GM19193 (cell line): Measurements from ENCODE around the gene P2RY12.

ENCODE experiments used
- POLR2A ChIP-seq: IDR thresholded peaks from 4 replicates; pipeline ENCODE4 v1.6.1; 2011; ENCODE audit not compliant: insufficient read depth, insufficient read length; ENCODE audit errors: extremely low read depth

The P2RY12 gene

DNA sequence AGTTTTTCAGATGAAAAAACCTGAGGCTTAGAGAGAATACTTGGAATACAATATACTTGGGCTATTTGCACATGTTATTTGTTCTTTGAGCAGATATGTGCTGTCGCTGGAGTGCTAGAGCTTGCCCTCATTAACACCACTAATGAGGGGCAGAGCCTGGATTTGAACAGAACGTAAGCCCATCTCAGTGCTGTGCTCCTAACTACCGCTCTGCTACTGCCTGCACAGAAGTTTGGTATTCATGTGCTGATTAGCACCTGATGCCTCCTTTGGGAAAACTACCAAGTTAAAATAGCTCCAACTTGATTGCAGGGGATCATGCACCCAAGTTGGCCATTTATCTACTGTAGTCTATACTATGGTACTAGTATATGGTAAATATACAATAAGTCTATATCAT is 71.6 kb downstream of the P2RY12 start:
- no peak for TF ChIP-seq POLR2A

DNA sequence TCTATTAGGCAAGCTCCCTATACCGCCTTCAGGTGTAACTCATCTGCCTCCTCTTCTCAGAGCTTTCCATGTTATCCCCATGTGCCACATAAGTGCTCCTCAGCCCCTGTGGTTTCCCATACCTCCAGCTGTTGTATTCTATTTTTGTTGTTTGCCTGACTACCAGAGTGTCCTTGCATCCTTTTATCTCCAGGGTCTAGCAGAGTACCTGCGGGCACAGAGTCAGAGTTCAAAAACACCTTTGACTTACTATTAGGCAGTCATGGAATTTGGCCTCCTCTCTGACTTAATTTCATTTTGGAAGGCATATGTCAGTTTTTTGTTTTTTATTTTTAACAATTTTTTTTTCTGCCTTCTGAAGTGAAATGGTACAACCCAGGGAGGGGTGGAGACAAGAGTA is 75.0 kb downstream of the P2RY12 start:
- no peak for TF ChIP-seq POLR2A

DNA sequence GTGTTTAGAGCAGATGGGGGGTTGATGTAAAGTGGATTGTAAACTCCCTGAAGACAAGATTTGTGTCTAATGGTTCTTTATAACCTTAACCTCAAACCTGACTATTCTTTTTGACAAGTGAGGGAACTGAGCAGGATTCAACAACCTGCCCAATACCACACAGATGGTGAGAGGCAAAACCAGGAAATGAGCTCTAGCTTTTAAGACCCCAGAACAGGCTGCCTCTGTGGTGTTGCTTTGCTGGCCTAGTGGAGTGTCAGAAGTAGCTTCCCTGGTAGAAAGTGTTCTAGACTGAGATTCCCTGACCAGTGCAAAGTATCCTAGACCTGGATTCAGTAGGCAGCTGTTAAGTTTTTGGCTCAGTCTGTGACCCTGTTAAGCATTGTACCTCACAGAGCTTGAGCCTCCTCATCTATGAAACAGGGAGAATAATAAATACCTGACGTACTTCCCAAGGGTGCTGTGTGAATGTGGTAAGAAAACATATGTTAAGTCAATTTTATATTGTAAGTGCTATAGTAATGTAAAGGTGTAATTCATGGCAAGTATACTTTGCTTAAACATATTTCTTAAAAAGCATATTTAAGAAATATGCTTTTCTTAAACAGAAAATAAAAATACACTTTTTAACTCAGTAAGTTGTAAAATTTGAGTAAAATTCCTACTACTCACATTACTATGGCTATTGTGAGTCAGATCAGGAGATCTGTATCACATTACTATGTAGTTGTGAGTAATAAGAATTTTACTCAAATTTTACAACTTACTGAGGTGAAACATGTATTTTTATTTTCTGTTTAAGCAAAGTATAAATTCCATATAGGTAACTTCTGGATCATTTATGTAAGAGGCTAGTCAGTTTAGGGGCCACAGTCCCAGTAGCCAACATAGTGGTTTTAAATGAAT is 76.7 kb downstream of the P2RY12 start:
- TF ChIP-seq POLR2A: no peak

DNA sequence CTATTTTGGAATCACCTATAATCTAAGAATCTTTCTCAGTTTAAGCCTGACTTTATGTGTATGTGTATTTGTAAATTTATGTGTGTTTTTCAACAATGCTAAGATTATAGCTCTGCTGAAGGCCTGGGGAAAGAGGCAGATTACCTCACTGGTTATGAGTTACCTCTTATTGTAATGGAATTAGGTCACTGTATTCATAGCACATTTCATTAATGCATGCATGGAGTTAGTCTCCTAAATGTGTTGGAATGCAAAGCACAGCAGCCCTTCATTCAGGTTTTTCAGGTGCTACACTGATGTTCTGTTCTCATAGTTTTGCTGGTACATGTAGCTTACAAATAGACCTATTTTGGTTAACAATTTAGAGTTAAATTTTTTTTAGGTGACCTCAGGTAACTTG is 77.4 kb downstream of the P2RY12 start:
- no peak for TF ChIP-seq POLR2A

DNA sequence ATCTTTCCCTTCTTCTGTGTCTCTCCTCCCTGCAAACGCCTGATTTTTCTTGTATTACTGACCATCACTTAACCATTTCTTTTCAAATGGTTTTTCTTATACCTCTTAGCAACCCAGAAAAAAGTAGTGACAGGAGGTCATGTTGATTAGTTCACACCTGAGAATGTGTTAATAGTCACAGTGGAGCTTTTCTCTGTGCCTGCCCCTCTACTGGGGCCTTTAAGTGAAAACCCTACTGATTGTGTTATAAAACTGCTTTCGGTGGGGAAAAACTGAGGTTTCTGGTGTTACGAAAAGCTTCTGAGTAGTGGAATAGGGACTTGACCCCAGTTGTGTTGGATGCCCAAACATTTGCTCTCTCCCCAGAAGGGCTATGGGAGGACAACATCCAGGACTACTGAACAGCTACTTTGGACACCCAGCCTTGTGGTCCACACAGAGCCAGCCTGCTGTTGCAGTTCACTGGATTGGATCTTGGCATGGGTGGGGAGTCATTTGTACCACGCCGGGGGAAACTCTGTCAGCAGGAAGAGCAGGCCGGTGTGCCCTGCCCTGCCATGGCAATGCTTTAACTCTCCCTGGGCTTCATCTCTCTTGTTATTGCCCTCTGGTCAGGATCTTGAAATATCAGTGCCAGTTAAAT is 78.3 kb downstream of the P2RY12 start:
- TF ChIP-seq POLR2A: no peak

DNA sequence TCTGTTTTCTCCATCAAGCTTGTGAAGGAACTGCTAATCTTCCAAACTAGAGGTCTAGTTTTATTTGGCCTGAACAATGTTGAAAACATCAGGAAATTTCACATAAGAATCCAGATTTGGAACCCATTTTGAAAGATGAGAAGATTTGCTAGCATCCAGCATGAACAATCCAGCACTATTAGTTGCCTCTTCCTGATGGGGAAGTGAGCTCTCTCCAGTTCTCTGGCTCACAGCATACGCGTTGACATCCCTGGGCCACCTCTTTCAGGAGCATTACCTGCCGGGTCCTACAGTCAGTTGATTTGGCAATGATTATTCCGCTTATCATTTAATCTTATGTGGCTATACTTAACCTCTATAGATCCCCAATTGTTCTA is 78.8 kb downstream of the P2RY12 start:
- no peak for TF ChIP-seq POLR2A

DNA sequence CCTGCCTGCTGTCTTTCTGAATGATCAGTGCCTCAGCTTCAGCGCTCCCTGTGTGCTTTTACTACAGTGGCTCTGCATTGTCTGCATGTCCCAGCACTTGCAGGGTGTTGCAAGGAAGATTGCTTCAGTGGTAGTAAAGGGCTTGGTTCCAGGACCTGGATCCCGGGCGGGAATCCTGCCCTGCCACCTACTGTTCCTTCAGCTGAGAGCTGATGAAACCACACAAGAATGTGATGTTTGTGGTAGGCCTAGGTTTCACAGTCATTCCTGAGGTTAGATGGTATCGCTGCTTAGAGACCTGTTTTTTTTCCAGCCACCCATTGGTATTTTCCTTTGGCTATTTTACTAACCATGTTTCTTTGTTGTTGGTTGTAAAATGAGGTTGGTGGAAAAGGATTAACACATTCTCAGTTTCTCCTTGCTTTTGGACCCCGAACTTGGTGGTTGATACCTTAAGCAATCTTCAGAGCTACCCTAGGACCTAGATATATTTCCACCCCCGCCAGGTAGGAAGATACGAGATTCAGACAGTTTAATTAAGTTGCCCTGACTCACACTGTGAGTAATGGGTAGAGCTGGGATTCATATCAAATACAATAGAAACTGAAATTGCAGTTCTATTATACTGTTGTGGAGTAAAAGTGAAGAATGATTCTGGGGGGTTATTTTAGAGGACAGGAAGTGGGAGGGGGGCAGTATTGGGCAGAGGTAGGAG is 79.3 kb downstream of the P2RY12 start:
- TF ChIP-seq POLR2A: no peak

DNA sequence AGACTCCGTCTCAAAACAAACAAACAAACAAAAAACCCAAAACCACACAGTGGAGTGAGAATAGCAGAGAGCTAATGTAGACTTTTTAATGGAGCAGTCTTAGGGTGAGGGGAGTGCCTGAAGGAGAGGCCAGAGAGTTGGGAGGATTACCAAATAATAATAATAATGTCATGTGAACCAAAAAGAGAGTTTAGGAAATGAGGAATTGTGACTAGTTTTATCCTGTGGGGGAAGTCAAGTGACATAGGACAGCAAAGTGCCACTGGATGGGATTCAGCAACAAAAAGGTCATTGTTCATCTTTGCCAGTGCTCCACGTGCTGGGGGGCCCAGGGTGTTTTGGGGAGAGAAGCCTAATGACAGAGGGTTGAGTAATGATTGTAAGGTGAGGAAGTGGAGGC is 80.8 kb downstream of the P2RY12 start:
- no peak for TF ChIP-seq POLR2A

DNA sequence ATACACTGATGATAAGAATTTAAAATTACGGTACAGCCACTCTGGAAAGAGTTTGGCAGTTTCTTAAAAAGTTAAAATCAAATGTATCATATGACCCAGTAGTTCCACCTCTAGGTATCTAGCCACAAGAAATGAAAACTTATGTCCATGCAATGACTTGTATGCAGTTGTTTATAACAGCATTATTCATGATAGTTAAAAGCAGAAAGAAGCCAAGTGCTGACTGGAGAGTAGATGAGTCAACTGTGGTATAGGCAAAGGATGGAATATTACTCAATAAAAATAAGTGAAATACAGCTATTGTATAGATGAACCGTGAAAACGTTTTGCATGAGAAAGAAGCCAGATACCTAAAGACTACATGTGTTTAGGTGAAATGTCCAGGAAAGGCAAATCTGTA is 82.8 kb downstream of the P2RY12 start:
- no peak for TF ChIP-seq POLR2A

DNA sequence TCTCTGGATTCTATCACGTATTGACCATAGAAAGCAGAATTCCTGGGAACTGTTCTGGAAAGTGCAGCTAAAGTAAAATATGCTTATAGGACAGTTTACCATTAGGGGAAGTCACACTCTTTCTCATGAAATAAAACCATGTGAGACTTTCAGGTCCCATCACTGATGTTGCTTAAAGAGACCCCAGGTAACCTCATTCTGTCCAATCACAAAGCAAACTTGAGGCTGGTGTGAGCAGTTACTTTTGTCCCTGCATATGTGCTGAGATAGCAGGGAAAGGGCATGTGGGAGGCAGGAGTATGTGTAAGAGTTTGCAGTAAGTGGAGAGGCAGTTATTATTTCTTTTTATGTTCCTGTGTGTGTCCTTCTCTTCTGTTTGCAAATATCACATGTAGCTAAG is 84.0 kb downstream of the P2RY12 start:
- TF ChIP-seq POLR2A: no peak

DNA sequence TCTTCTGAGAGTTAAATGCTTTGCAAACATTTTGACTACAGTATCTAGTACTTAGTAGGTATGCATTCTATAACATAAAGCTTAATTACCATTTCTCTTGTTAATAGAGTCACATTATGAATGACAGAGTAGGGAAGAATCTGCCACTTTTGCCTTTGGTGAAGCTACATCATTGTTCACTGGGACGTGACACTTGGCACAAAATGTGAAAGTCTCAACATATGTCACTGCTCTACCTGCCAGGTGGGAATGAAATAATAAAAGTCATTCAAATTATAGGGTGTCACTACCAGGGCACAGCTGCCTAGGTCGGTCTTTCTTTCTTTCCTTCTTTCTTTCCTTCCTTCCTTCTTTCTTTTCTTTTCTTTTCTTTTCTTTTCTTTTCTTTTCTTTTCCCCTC is 85.5 kb downstream of the P2RY12 start:
- no peak for TF ChIP-seq POLR2A

DNA sequence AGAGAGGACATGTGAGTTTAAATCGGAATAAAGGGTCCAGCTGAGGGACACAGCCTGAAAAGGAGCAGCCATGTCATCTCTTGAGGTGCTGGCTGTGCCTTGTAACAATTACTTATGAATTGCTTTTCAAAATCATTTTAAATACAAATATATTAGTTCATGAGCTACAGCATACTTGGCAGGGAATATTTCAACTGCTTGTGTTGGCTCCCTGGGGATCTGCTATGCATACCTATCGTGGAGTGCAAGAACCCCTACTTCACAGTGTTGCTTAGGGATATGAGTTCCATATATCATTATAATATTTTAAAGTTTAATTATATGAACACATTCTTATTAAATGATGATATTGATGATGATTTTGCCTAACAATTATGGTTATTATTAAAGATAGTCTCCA is 87.1 kb downstream of the P2RY12 start:
- TF ChIP-seq POLR2A: no peak

DNA sequence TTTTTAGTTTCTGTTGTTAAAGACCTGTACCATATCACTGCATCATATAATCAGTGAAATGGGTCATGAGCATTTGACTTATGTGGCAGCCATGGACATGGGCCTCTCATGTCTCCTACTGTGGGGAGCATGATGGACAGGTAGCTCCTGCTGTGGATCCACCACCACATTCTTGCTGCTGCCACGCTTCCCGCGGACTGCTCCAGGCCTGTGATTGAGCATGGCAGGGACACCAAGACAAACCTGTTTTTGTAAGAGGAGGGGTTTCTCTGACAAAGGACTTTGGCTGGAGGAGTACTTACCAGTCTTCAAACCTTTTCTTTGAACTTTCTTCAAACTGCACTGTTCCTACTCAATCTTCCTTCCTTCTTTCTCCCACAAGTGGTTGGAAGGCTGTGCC is 88.3 kb downstream of the P2RY12 start:
- TF ChIP-seq POLR2A: no peak

DNA sequence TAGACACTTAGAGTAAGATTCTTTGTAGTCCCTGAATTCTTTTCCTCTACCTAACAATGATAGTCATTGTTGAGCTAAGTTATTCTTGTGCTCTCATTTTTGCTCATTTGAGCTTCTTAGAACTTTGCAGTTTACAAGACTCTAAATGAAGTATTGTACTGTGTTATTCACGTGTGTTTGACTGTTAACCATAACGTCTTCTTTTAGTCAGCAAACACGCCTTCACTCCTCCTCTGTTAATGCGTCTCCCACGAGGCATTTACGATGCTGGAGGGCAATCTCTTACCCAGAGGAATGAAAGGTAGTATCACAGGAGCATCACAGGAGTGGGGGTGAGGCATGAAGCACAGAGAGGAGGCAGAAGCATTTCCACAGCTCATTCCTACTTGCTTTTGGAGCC is 91.4 kb downstream of the P2RY12 start:
- TF ChIP-seq POLR2A: no peak

DNA sequence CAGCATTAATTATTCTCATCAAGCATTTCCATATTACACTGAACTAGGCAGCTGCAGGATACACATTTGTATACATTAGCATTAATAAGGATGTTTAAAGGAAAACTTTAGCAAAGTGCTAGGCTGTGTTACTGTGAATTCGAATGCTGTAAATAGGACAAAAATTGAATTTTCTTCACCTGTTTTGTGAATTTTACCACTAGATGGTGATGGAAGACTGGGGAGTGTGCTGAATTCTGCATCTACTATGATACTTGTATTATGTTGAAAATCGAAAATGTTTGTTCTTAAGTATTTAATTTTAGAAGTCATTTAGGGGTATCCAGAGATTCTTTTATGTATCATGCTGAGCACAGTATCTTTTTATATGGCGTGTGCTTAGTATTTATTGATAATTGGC is 93.9 kb downstream of the P2RY12 start:
- TF ChIP-seq POLR2A: no peak

DNA sequence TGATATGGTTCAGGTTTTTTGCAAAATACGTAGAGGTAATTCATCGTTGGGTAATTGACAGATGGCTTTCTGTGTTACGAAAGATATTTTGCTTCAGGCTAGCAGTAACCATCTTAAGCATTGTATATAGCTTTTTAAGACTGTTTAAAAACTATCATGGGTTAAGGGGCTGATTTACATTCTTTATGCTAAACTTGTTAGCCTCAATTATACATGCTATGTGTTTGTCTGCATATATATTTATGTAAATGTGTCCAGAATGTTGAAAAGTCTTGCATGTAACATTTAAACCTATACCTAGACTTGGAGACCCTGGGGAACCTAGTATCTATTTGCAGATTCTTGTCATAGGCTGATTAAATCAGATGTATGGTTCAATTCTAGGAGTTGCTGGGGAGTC is 95.1 kb downstream of the P2RY12 start:
- TF ChIP-seq POLR2A: no peak
